OCI-LY3 (cell line): ENCODE measurements around the gene ZKSCAN2.

Experiments used
- EZH2phosphoT487 ChIP-seq: fragments of 200-600 bp; shearing (Covaris generic); IDR thresholded peaks from 2 replicates; pipeline ENCODE4 v1.6.1; 2018; ENCODE audit warnings: antibody characterized with exemption, mixed run types, low read depth
- TF ChIP-seq, protein P1 (sequence below): fragments of 200-600, 300-600 bp; sonication (generic); IDR thresholded peaks from 2 replicates; pipeline ENCODE4 v1.5.1; 2014; ENCODE audit warnings: antibody characterized with exemption, low read length, low read depth

DNA sequence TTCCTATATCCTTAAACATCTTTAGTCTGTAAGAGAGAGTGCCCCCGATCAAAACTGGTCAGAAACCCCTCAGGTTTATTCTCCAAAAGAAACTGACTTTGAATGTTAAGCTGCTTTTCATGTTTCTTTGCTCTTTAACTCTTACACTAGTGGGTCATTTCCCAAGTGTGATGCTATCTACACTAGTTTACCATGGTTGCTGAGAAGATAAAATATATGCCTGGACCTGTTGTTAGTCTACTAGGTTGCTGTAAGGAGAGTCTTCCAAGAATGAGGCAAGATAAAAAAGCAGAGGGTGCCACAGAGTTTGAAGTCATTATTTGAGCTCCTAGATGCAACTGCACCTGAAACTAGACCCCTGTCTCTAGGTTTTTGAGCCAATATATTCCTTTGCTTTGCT is 12.2 kb upstream of the ZKSCAN2 start:
- TF ChIP-seq, protein P1, sequence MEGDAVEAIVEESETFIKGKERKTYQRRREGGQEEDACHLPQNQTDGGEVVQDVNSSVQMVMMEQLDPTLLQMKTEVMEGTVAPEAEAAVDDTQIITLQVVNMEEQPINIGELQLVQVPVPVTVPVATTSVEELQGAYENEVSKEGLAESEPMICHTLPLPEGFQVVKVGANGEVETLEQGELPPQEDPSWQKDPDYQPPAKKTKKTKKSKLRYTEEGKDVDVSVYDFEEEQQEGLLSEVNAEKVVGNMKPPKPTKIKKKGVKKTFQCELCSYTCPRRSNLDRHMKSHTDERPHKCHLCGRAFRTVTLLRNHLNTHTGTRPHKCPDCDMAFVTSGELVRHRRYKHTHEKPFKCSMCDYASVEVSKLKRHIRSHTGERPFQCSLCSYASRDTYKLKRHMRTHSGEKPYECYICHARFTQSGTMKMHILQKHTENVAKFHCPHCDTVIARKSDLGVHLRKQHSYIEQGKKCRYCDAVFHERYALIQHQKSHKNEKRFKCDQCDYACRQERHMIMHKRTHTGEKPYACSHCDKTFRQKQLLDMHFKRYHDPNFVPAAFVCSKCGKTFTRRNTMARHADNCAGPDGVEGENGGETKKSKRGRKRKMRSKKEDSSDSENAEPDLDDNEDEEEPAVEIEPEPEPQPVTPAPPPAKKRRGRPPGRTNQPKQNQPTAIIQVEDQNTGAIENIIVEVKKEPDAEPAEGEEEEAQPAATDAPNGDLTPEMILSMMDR = no peak
- no peak for TF ChIP-seq EZH2phosphoT487
